SK-N-MC (cell line): Measurements from ENCODE around the gene MROH8.

ENCODE experiments used
- DNase-seq: peaks from one replicate; pipeline ENCODE4 v3.0.0-alpha.2; 2011; ENCODE audit warnings: low read depth, low spot score
- H3K27ac ChIP-seq: fragments of 200-600 bp; sonication (generic); 2 replicates; pipeline ENCODE4 v1.5.1; 2016; ENCODE audit warnings: mixed run types
- H3K36me3 ChIP-seq: fragments of 200-600 bp; sonication (generic); 2 replicates; pipeline ENCODE4 v1.6.1; 2017; ENCODE audit warnings: antibody characterized with exemption, low read length, mixed read lengths; ENCODE audit not compliant: insufficient read depth
- H3K4me3 ChIP-seq: fragments of 200-600 bp; sonication (generic); 2 replicates; pipeline ENCODE4 v1.5.1; 2016
- H3K9ac ChIP-seq: fragments of 200-600 bp; sonication (generic); 2 replicates; pipeline ENCODE4 v1.8.0; 2017; ENCODE audit warnings: mixed run types, mixed read lengths; ENCODE audit not compliant: insufficient read length
- H3K9me3 ChIP-seq: fragments of 200-600 bp; sonication (generic); 2 replicates; pipeline ENCODE4 v1.6.1; 2017; ENCODE audit warnings: low read depth, mild to moderate bottlenecking, antibody characterized with exemption, low read length, moderate library complexity, mixed read lengths
- EZH2 ChIP-seq: fragments of 200-600 bp; sonication (generic); IDR thresholded peaks from one replicate; pipeline ENCODE4 v1.6.1; 2017; ENCODE audit warnings: antibody characterized with exemption
- FOXP2 ChIP-seq: optimal IDR thresholded peaks from 2 replicates; pipeline ENCODE3; 2011; ENCODE audit warnings: mild to moderate bottlenecking, moderate library complexity; ENCODE audit not compliant: insufficient read depth; ENCODE audit errors: extremely low read length, control extremely low read depth
- POLR2AphosphoS5 ChIP-seq: IDR thresholded peaks from 2 replicates; pipeline ENCODE4 v1.6.1; 2012; ENCODE audit warnings: mild to moderate bottlenecking, low read depth, low read length, borderline replicate concordance

Gene MROH8

GRCh38 chr20:37178839-37179682 lies at the start of gene MROH8, which contains the start of gene RPN2:
TSS of gene MROH8 (minus strand) at chr20:37179548.
TSS of gene RPN2 (plus strand) at chr20:37179330. CDS start at chr20:37179357, 27 bp downstream.
- no peaks in the 10 kb centered on the region for H3K9me3 ChIP-seq
- DNase-seq: peak; percentile 88
- peak within 1 kb of the TSS; percentile 99 for H3K9ac ChIP-seq
- peak within 1 kb of the TSS; percentile 97 for H3K4me3 ChIP-seq
- TF ChIP-seq POLR2AphosphoS5 (peak; percentile 70), EZH2 (no peak), FOXP2 (no peak)
- peak within 1 kb of the TSS; percentile 97 for H3K27ac ChIP-seq
- peaks cover 20% of the 10 kb centered on the region for H3K36me3 ChIP-seq

- no peak for DNase-seq
- Histone ChIP-seq H3K27ac (no peak overlapping the region), H3K4me3 (no peak overlapping the region), H3K36me3 (peaks cover 100% of the 10 kb centered on the region), H3K9me3 (no peaks in the 10 kb centered on the region), H3K9ac (no peak overlapping the region)
- TF ChIP-seq EZH2 (no peak), POLR2AphosphoS5 (no peak), FOXP2 (no peak)
These were observed 49.3 kb upstream of the MROH8 start for GRCh38 chr20:37228656-37229055.

DNA sequence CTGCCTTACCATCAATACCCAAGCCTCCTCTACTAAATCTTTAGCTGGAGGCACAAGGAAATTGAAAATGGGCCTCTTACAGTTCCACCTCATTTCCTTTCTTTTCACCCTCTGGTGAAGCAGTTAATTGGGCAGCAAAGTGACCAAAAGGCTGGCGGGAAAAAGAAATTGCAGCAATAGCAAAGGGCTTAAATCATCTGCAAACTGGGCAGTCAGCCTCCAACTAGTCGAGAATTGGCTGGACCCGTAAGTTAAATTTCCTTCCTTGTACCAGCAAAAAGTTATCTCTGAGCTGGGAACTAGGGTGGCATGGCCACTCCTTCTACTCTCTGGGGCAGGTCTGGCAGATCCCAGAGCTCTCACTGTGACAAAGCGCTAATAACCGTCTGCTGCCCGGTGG lies 48.7 kb upstream of the MROH8 start:
- no peak overlapping the region for H3K4me3 ChIP-seq
- TF ChIP-seq FOXP2 (no peak), POLR2AphosphoS5 (no peak), EZH2 (no peak)
- peaks cover 100% of the 10 kb centered on the region for H3K36me3 ChIP-seq
- H3K9me3 ChIP-seq: no peaks in the 10 kb centered on the region
- H3K27ac ChIP-seq: no peak overlapping the region
- no peak for DNase-seq
- no peak overlapping the region for H3K9ac ChIP-seq

GRCh38 chr20:37226889-37227288 lies 47.5 kb upstream of the MROH8 start:
- H3K36me3 ChIP-seq: peaks cover 96% of the 10 kb centered on the region
- TF ChIP-seq POLR2AphosphoS5: no peak
- TF ChIP-seq FOXP2: no peak
- TF ChIP-seq EZH2: no peak
- no peak for DNase-seq
- no peaks in the 10 kb centered on the region for H3K9me3 ChIP-seq
- H3K9ac ChIP-seq: no peak overlapping the region
- H3K27ac ChIP-seq: no peak overlapping the region
- no peak overlapping the region for H3K4me3 ChIP-seq

GRCh38 chr20:37225146-37225545 lies 45.8 kb upstream of the MROH8 start:
- Histone ChIP-seq H3K4me3 (no peak overlapping the region), H3K36me3 (peaks cover 78% of the 10 kb centered on the region), H3K27ac (no peak overlapping the region), H3K9ac (no peak overlapping the region), H3K9me3 (no peaks in the 10 kb centered on the region)
- no peak for TF ChIP-seq POLR2AphosphoS5
- no peak for TF ChIP-seq FOXP2
- no peak for TF ChIP-seq EZH2
- DNase-seq: no peak

DNA sequence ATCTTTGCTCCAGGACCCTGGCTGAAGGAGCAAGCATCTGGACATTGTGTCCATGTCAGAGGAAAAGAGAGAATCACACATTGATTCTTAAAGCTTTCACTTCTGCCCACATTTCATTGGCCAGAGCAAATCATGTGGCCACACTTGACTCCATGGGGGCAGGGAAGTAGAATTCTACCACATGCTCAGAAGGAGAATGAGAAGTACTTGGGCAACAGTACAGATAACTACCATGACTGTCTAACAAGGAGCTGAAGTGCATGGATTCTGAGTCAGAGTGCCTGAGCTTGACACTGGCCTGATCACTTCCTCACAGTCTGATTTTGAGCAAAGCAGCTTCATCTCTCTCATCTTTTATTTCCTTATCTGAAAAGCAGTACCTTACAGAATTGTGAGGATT lies 43.7 kb upstream of the MROH8 start:
- Histone ChIP-seq H3K27ac (0 out of 2 replicates have a peak overlapping the region, but pooled peaks have one; percentile 34), H3K4me3 (no peak overlapping the region), H3K9me3 (no peaks in the 10 kb centered on the region), H3K36me3 (peaks cover 70% of the 10 kb centered on the region), H3K9ac (no peak overlapping the region)
- no peak for TF ChIP-seq EZH2
- no peak for DNase-seq

- Histone ChIP-seq H3K27ac (no peak overlapping the region), H3K9ac (no peak overlapping the region), H3K4me3 (no peak overlapping the region), H3K36me3 (peaks cover 68% of the 10 kb centered on the region), H3K9me3 (no peaks in the 10 kb centered on the region)
- no peak for DNase-seq
- TF ChIP-seq POLR2AphosphoS5: no peak
- TF ChIP-seq EZH2: no peak
- TF ChIP-seq FOXP2: no peak
These were observed 42.7 kb upstream of the MROH8 start for GRCh38 chr20:37222086-37222485.

DNA sequence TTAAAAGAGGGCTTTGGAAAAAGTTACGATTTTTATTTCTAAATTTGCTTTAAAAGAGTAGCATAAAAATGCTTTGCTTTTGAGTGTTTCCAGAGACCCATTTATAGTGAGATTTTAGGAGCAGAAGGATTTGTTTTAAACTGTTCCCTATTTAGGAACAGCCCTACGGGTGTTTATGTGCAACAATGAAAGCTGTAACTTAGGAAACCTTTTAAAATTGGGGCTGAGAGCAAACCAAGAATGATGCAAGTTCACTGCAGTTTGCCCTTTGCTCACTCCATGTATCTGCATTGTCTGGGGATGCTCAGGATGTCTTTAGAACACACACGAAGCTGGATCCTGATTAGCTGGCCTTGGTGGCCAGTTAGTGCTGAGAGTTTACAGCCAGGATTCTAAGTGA lies 41.4 kb upstream of the MROH8 start:
- no peak overlapping the region for H3K4me3 ChIP-seq
- H3K36me3 ChIP-seq: peaks cover 61% of the 10 kb centered on the region
- no peak for DNase-seq
- no peaks in the 10 kb centered on the region for H3K9me3 ChIP-seq
- no peak for TF ChIP-seq EZH2
- TF ChIP-seq FOXP2: no peak
- TF ChIP-seq POLR2AphosphoS5: no peak
- no peak overlapping the region for H3K9ac ChIP-seq
- H3K27ac ChIP-seq: no peak overlapping the region
